ENCODE results near the gene ADAMTS12.

ADAMTS12 gene

DNA sequence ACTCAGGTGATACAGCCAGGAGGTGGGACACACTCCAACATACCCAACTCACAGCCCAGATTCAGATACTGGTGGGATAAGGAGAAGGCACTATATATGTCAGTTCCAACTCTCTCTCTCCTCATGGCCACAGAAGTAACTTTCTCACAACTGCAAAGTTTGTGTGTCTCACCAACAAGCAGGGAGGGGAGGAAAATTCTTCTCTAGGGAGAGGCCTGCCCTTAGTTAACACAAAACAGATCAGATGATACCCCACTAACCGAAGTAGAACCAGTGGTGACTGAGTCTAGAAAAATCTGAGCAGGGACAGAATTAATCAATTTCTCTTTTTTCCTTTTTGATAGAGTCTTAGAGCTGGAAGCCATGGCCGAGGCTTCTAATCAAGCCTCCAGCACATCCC lies 133.1 kb downstream of the ADAMTS12 start:
- DNase-seq (ENCODE audit: low spot score): no peak

DNA sequence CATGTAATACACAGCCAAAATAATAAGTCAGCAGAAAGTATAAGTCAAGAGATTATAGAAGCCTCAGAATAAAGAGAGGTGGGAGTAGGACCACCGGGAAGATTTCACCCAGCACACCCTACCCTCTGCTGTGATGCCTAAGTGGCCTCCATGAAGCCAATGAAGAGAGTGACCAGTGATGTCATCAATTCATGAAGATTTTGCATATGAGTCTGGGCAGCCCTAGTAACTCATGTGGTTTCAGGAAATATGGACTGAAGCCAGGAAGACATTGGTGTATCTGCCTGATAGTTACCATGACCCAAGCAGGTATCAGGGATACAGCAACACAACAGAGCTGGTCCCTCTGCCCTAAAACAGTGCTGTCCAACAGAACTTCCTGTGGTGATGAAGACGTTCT lies 135.3 kb downstream of the ADAMTS12 start:
- no peak for DNase-seq (ENCODE audit: low spot score)

DNA sequence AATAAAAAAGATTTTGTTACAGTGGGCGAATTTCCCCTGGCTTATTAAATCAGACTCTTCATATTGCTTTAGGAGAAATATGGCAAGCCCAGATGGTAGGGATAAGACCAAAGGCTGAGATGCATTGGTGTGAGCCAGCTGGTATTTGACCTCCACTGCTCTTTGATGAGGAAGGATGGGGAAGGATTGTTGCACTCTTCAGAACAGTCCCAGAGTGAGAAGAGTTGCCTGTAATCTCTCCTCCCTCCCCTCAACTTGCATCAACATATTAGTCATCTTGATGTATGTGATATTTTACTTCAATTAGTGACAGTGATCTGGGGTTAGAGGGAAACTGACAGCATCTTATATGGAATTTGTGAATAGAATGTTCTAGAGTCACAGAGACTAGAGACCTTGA lies 136.6 kb downstream of the ADAMTS12 start:
- DNase-seq (ENCODE audit: low spot score): no peak

DNA sequence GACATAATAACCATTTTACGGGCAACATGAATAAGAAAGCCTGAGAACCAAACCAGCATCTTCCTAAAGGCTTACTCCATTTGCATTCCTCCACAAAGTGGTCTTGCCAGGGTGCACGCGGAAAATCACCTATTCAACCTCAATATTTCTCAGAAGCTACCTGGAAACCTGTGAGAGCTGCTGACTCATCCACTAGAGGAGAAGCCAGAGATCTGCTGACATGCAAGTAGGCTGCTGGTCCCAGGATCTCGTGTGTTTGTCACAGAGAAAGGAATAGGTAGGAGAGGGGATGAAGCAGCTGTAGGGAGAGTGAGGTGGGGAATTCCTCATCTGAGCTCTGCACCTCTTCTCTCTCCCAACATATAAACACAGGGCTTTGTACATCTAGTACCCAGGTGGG lies 138.1 kb downstream of the ADAMTS12 start:
- no peak for DNase-seq (ENCODE audit: low spot score)

DNA sequence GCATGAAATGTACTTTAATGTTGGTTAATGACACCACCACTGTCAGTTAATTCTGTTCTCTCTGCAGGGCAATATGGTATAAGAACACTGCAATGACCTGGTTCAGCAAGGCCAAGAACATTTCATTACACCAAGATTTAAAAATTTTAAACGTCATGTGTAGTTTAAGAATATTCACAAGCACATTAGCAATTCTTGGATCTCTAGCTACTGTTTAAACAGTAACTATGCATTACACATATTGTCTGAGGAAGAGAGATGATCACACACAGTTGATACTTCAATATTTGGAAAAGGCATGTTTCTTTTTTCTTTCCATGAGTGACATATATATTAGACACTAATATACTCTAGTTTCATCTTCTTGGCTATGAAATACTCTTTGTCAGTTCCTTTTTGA lies 143.0 kb downstream of the ADAMTS12 start:
- no peak for DNase-seq (ENCODE audit: low spot score)

DNA sequence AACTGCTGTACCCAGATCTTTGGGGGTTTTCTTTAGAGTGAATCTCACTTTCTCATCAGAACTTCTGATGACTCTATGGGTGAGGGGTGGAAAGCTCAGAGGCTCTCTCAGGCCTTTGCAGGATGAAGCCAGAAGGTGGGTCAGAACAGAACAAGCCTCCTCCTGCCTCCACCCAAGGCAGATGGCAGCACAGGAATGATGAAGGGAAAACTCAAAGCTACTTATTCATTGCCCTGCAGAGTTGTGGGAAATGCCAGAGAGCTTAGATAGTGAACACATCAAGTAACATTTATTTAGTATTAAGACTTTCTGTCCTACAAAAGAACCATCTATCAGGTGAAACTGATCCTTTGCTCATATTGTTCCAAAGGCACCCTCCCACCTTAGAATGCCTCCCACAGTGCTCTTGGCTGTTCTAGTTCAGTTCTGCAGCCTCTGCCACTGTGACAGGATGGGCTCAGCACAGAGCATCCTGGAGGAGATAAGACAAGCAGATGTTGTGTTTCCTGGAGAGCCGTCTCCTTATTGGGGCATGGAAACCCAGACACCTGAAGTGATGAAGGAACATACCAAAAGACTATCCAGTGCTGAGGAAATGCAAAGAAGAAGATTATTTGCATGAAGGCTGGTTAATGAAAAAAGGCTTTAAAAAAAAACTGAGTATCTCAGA lies 146.6 kb downstream of the ADAMTS12 start:
- no peak for DNase-seq (ENCODE audit: low spot score)

DNA sequence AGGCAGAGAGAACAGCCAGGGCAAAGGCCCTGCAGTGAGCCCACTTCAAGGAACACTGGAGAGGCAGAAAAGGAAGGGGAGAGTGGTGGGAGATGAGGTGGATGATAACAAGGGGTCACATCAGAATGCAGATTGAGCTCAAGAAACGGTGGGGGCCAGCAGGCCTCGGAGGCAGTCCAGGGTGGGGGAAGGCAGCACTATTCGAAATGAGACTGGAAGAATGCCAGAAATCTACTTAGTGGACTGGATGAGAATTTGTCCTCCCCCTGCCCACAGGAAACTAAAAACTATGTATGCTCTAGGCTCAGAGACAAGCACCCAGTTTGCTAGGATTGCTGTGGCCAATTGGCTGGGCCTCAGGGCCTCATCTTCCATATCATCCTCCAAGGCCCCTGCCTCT lies 148.7 kb downstream of the ADAMTS12 start:
- no peak for DNase-seq (ENCODE audit: low spot score)

DNA sequence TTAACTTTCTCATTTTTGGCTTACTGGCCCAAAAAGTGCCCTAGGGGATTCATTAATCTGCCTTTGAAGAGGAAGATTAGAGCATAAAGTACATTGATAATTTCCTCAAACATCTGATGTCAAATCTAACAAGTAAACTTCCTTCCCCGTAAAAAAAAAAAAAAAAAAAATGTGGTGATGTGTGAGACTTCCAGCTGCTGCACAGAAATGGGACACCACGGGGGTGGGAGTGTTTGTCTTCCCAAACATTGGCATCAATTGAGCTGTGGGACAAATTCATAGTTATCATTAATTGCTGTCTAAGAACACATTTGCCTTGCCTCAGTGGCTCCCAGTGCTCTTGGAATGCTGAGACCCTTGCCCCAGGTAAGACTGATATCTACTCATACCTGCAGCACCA lies 149.6 kb downstream of the ADAMTS12 start:
- DNase-seq (ENCODE audit: low spot score): no peak

DNA sequence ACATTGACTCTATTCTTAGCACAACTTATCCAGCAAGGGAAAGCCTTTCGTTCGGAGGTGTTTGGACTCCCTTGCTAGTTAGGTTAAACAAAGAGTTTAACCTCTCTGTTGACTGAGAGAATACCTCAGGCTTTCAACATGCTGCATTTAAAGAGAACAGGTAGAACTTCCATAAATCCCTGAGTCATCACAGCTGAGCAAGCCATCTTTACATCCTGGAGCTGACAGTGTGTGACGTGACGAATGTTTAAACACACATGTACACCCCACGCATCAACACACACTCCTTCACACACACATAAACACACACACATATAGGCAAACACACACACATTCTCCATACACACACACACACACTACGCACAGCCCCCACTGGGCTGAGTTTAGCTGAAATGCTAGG lies 152.8 kb downstream of the ADAMTS12 start:
- DNase-seq (ENCODE audit: low spot score): no peak

DNA sequence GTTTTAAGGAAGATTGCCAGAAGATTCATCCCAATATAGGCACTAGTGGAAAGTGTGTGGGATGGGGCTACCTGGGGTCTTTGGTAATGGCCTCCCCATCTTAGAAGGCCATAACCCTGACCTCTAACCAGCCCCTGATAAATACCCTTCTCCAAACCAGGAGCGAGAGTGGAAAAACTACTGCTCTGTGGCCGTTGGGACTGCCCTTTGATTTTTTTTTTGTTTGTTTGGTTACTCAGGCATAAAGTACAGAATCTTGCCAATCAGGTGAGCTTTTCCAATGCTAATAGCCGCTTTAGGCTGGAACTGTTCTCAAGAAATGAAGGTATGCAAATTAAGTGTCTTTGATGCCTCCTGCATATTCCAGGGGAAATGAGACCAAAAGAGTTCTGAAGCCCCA lies 153.7 kb downstream of the ADAMTS12 start:
- no peak for DNase-seq (ENCODE audit: low spot score)

DNA sequence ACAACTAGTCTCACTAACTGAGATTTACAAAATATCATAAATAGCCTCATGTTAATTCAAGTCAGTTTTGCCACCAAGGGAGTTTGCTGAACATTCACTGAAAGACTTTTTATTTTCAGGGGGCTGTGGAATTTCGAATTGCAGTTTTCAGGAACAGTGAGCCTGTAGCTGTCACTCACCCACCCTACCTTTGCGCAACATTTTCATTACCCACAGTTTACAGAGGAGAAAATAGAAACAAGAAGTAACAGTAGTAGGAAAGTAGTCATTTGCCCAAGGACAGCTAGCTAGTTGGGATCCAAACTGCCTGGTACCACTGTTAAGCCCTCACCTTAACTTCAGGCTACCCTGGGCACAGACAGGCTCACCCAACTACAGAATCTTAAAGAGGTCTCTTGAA lies 154.1 kb downstream of the ADAMTS12 start:
- no peak for DNase-seq (ENCODE audit: low spot score)

DNA sequence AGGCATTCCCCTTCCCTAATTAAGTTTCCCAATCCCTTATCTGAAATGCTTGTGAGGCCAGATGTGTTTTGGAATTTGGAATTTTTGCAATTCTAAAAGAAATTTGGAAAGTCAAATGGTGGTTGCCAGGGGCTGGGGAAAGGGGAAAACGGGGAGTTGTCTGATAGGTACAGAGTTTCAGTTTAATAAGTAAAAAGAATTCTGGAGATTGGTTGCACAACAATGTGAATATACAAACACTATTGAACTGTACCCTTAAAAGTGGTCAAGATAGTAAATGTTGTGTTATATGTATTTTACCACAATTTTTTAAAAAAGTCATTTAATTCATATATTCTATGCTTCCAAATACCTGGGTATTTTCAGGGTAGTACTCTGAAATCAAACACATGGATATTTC lies 154.5 kb downstream of the ADAMTS12 start:
- DNase-seq (ENCODE audit: low spot score): no peak

DNA sequence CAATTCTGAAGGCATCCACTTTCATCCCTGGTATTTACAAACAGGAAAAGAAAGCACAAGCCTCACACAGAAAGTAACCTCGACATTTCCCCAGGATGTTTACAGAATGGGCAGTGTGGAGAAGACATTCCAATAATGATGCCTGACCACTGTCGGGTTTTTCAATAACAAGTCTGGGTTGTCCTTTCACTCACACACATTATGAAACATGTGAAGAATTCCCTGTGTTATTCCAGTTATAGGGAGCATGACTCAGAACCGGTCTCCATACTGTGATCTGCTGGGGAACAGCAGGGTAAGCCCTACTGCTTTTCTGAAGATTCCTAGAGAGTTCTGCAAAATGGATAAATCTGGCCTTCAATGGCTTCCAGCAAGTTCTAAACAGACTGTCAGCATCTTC lies 155.3 kb downstream of the ADAMTS12 start:
- DNase-seq (ENCODE audit: low spot score): peak; percentile 78

DNA sequence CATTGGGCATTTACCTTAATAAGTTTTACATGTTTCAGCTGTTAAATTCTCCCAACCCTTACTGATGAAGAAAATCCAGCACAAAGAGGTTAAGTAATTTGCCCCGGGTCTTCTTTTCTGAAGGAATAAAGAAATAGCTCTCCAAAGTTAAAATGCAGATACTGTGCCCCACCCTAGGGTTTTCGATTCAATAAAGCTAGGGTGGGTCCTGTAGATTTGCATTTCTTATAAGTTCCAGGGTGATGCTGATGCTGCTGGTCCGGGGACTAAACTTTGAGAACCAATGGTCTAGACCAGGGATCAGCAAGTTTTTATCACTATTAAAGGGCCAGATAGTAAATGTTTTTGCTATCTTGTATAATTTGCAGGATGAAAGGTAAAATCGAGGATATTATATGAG lies 156.7 kb downstream of the ADAMTS12 start:
- no peak for DNase-seq (ENCODE audit: low spot score)

DNA sequence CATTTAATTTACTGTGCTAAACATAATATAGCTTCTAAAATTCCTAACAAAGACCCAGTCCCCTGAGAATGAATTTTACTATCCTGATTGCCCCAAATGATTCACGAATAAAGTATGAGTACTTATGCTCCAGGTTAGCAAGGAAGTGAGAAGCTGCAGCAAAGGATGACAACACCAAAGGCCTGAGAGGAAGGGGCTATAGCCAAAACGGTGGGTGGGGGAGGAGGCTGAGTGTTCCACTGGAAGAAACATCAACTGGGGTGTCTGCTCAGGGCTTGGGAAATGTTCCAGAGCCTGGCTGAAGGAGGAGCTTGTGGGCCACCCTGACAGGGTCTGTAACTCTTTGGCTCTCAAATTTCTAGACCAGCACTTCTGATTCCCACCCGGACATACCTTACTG lies 157.3 kb downstream of the ADAMTS12 start:
- no peak for DNase-seq (ENCODE audit: low spot score)

DNA sequence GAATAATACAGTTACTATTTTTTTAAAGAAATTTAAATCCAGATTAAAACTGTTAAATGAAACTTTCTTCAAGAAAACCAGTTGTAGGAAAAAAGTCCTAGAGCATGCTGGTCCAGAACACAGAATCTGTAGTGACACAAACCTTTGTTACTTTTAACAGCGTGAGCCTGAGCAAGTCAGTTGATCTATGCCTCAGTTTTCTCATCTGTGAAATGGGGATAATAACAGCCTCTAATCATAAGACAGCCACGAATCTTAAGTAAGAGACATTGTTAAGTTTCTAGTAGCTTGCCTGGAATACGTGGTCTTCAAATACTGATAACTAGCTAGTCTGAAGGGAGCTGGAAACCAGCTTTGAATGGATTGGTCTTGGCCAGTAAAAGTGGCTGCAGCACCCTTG lies 158.6 kb downstream of the ADAMTS12 start:
- no peak for DNase-seq (ENCODE audit: low spot score)

DNA sequence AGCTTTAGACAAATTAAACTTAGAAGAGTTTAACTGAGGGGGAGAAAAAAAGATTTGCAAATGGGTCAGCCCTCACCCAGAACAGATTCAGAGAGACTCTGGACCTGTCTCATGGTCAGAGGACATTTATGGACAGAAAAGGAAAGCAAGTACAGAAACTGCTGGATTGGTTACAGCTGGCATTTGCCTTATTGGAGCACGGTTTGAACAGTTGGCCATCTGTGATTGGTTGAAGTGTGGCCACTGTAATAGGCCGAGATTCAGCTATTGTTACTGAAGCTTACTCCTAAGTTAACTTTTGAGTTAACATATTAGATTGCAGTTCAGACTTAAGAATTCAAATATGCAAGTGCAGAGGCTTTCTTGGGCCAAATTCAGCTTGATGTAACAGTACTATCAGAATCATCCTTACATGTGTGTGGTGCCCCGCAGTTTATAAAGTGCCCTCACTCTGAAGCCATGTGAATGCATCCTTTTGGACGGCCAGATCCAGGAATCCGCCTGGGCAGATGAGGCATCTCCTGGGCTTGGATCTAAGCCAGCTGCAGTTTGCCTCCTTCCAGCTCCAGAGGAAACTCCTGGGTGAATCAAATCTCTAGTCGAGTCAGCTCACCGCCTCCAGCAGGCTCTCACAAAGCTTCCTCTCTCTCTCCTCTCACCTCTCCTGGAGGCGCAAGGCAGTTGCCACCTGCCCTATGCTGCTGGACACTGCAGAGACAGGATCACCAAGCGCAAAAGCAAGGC lies 165.2 kb downstream of the ADAMTS12 start:
- peak; percentile 23 for DNase-seq (ENCODE audit: low spot score)

DNA sequence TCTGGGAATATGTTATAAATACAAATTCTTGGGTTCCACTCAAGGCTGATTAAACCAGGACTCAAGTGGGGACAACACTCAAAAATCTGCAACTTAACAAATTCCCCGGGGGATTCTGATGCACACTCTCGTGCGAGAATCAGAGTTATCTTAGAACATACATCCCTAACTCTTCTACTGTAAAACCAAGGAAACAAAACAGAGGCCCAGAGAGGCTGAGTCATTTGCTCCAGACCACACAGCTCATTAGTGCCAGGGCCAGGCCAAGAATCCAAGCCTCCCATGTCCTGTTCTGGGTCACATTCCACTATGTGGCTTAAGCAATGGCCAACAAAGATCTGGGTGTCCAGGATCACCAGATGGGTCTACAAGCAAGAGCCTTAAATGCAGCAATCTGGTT lies 166.0 kb downstream of the ADAMTS12 start:
- DNase-seq (ENCODE audit: low spot score): peak; percentile 49

DNA sequence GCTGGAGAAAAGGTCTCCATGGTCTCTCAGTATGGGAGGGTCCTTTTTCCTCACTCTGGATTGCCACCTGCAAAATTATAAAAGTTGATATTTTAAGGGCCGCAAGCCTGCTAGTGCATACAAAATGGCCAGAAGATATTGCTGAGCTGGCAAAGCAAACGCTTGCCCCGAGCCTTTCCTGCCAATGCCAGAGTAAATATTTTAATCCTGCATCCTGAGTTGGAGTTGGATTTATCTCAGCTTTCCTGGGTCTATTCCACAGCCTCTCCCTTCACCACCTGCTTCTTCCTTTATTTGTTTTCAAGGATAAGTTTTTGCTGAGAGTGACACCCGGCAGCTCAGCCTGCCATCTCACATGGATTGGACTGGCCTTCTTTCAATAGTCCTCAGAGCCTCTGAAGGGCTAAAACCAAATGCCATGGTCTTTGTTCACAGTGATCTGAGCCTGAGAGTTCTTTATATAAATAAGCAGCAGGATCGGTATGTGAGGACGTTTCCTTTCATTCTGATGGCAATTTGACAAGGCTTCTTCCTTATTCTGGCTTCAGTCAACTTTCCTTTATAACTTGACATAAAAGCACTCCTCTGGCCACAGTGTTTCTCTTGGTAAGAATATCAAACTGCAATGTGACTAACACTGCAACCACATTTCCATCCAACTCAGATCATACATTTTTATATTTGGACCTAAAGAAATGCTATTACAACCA lies 170.1 kb downstream of the ADAMTS12 start:
- DNase-seq (ENCODE audit: low spot score): peak; percentile 29

DNA sequence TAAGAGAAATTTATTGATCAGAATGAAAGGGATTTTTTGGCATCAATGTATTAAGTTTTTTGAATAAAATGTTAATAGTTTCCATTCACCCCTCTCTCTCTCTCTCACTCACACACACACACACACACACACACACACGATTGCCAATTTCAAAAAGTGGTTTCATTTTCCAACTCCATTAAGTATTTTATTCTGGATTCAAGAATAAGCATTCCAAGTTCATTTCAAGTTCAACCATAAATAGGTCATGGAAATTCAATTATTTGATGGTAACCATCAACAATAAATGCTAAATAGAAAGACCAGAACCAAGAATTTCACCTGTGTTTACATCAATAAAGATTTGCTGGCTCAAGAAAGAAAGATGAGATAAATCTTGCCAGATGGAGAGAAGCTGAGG lies 171.6 kb downstream of the ADAMTS12 start:
- DNase-seq (ENCODE audit: low spot score): no peak

DNA sequence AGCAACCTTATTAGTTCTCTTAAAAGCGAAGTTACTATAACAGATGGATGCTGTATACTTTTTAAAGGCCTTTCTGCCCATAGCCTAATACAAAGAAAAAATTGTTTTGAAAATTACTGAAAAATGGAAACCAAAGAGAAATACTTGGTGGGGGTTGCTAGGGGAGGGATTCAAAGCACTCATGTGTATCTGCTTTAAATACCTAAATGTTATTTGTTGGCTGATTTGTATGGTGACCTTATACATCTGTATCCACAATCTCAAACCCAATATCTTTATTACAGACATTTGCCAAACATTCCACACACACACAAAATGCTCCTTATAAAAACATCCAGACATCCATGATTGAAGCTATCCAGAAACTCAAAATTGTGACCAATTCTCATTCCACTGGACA lies 172.0 kb downstream of the ADAMTS12 start:
- no peak for DNase-seq (ENCODE audit: low spot score)

DNA sequence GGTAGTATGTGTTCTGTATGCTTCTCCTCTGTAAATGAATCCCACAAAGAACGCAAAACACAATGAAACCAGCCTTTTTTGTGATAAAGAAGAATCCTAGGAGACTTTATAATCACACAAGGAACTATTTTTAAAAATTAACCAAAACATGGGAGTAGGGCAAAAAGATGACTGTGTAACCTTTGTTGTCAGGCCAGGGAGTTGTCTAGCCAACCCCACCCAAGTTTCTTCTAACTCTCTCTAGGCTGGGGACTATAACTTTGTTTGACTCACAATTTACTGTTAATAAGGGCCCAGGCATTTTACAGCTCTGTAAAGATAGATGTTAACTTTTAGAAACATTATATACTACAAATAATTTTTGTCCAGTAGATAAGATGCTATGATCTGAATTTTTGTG lies 176.1 kb downstream of the ADAMTS12 start:
- no peak for DNase-seq (ENCODE audit: low spot score)

DNA sequence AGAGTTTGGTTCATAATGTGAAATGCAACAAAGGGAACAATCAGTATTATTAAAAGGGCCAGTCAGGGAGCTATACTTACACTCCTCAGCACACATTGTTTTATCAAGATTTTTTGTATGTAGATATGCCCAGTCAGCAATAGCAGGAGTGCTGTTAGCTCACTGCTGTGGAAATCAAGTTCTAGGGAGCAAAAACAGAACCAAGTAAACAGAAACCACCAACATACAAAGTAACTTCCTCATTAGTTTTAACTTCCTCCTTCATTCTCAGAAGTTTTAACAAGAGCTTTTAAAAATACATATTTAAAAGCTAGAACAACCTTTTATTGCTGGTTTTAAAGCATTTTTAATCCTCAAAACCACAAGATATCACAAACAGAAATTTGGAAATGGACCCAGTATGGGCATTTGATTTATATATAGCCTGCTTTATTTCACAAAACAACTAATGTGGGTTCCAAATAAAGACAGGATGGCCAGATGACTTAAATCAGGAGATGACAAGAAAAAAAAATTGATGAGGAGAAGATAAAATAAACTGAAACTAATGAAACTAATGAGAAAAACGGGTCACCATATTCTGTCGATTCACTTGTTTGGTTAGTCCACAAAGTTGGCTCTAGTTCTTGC lies 178.5 kb downstream of the ADAMTS12 start:
- DNase-seq (ENCODE audit: low spot score): no peak

Measured in AG08396 (cell line).